Right forelimb (tissue), 1 donor: ENCODE results near the gene CPNE5.
"Not testable (repeated sequence)": the region's sequence is repeated elsewhere in the genome, so short reads cannot be mapped to it uniquely, and the experiment has no call there.

Experiments
- DNase-seq: peaks from one replicate; pipeline ENCODE4 v3.0.0-alpha.2; 2018

Gene CPNE5

DNA sequence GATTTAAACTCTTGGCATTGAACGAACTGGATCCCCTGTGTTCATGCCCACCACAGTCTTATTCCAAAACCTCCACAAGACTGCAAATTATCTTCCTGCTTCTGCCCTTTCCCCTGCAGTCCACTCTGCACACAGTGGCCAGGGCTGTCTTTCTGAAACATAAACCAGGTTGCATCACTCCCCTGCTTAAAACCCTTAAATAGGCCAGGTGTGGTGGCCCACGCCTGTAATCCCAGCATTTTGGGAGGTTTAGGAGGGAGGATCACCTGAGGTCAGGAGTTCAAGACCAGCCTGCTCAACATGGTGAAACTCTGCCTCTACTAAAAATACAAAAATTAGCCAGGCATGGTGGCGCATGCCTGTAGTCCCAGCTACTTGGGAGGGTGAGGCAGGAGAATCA is 26.2 kb downstream of the CPNE5 start:
- not testable (repeated sequence) for DNase-seq

DNA sequence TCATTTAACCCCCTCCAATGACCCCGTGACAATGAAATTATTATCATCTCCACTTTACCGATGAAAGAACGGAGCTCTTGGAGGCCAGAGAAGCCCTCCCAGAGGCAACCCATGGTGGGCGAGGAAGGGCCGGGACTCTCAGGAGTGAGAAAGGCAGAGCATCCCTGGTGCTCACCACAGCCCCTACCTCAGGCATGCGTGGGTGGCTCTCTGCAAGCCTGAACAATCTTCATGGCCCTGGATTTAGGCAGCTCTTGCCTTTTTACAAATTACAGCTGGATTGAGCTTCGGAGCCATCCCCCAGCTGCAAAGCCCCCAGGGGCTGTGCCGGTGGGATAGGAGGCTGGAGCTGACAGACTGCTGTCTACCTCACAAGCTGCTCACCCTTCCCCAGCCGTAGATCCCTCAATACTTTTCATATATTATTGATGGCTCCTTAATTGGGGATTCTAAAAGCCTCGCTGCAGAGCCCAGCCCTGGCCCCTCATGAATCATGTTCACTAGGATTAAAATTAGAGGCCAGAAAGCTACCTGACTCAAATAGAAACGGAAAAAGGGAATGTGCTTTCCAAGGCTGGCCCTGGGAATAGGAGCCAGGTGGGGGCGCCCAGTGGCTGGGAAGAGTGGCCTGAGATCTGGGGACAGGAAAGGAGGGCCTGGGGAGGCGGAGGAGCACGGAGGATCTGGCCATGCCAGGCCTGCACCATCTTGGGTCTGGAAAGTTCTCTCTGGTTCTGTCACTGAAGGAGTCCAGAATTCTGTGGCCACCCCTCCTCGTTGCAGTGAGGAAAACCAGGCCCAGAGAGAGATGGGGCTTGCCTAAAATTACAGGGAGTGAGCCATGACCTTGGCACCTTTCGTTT is 29.1 kb downstream of the CPNE5 start:
- no peak for DNase-seq

DNA sequence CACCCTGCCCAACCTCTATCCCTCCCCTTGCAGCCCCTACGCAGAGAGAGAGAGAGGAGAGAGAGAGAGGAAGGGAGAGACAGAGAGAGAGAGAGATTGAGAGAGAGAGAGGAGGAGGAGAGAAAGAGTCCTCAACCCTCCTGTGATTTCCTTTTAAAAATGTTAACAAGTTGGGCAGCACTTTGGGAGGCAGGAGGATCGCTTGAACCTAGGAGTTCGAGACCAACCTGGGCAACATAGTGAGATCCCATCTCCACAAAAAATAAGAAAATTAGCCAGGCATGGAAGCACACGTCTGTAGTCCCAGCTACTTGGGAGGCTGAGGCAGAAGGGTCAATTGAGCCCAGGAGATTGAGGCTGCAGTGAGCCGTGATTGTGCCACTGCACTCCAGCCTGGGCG is 30.1 kb downstream of the CPNE5 start:
- no peak for DNase-seq

DNA sequence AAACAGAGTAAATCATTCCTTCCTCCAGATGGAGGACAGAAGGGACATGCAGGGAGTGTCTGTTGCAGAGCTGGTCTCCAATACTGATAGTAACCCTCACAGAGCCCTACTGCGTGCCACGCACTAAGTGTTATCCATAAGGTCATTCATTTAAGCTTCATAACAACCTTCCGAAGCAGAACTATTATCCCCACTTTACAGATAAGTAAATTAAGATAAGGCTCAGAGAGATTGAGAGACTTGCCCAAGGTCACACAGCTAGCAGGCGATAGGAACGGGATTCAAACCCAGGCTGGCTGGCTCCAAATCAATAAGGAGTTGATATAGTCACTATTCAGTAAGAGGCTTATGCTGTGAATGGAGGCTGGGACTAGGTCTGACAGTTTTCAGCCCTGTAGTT is 30.6 kb downstream of the CPNE5 start:
- no peak for DNase-seq

DNA sequence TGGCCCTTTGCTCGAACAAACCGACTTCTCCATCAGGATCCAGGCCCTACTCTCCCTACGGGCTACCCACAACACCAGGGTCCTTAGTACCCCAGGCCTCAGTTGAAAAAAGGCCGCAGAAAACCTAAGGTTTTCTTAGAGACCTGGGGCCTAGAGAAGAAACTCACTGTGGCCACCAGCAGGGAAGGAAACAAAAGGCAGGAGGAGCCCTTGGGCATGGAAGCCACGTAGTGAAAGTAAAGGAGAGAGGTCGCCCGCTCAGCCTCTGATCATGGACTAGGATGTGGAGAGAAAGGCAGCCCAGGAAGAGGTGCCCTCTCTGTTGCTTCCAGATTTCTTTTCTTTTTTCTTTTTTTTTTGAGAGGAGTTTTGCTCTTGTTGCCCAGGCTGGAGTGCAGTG is 31.5 kb downstream of the CPNE5 start:
- no peak for DNase-seq

DNA sequence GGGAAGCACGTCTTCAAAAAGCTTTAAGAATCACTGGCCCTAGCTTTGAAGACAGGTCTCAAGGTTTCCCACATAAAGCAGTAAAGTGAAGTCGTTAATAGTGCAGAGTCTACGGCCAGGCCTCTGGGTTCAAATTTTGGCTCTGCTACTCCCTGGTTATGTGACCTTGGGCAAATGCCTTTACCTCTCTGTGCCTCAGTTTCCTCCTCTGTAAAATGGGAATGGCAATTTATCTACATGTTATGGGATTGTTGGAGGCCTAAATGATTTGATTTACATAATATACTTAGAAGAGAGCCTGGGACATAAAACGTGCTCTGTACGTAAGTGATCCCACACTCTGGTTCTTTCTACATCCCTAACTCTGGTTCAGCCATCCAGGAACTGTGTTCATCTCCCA is 32.1 kb downstream of the CPNE5 start:
- no peak for DNase-seq

DNA sequence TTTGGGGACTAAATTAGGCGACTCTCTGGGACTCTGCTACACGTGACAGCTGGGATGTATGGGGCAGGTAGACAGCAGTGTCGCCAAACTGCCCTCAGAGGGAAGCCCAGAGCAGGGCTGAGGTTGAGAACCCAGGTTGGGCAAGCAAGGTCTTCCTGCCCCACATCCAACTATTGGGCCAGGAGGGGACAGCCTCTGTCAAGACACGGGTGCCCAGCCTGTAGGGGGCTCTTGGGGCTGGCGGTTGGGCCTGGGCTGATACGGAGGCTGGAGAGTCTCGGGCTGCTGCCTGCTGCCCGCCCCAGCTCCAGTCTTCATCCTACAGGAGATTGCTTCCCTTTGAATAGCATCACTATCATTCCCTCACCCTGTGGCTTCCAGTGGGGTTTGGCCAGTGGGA is 33.3 kb downstream of the CPNE5 start:
- no peak for DNase-seq

DNA sequence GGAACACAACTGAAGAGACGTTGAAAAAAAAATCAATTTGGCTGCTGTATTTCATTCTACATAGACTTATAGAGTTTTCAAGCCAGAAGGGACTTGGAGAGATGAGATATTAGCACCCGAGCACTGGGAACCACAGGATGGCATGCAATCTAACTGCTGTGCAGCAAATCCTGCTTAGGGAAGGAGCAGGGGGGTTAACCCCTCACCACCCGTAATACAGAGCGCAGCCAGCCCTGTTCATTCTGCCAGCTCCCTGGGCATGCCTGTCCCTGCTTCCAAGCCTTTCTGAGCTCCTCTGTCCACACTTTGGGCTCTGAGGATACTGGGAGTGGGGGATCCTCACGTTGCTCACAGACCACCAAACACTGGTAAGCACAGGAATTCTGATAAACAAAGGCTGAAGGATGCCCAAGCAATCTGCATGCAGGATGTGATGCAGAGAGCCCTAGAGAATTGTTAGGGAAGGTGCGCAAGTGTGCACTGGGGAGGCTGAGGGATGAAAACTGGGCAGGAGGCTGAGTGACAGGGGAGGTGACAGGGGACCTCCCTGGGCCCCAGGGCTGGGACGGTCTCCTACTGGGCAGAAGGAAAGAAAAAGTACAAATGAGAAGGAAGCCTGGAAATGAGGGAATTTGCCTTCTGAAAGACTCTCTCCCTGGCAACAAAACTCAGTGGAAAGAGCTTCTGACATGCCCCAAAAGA is 34.0 kb downstream of the CPNE5 start:
- DNase-seq, result no peak

DNA sequence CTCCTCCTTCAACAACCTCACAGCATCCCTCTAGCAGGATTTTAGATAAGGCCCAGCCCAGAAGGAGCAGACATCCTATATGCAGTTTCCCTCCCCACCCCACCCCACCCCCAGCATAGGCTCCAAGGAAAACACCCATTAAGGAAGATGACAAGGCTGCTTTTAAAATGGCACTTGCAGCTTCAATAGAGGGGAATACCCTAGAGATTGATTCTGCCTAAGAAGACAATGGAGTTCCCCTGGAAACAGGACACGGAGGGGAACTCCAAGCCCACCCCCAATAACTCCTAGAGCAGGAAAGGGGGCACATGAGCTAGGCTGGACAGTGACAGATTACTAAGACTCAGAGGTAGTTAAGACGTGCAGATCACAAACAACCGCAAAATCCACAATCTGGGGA is 34.7 kb downstream of the CPNE5 start:
- no peak for DNase-seq

DNA sequence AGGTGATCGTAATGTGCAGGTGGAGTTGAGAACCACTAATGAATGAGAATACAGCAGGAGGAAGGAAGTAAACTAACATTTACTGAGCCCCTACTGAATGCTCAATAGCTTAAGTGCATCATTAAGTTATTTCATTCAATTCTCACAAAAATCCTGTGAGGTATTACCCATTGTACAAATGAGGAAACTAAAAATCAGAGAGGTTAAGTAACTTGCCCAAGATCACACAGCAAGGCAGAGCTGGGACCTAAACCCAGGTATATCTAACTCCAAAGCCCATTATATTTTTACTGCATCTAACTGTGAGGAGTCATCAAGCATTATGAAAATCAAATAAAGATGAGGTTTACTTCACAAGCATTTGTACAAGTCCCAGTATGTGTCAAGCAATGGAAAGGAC is 35.3 kb downstream of the CPNE5 start:
- DNase-seq, result no peak

DNA sequence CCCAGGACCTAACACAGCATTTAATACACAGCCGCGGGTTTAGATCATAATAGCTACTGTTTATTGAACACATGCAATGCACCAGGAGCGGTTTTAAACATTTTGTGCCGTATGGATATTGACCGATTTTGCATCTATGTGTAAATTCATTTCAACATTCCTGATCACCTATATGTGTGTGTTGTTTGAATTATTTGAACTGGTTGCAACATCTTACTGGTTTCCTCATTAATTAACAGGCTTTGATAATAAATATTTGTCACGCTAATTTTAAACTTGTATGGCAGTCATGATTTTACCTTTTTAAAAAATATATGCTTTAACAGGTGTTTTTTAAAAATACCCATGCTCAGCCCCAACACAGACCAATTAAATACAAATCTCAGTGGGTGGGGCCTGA is 35.8 kb downstream of the CPNE5 start:
- no peak for DNase-seq

DNA sequence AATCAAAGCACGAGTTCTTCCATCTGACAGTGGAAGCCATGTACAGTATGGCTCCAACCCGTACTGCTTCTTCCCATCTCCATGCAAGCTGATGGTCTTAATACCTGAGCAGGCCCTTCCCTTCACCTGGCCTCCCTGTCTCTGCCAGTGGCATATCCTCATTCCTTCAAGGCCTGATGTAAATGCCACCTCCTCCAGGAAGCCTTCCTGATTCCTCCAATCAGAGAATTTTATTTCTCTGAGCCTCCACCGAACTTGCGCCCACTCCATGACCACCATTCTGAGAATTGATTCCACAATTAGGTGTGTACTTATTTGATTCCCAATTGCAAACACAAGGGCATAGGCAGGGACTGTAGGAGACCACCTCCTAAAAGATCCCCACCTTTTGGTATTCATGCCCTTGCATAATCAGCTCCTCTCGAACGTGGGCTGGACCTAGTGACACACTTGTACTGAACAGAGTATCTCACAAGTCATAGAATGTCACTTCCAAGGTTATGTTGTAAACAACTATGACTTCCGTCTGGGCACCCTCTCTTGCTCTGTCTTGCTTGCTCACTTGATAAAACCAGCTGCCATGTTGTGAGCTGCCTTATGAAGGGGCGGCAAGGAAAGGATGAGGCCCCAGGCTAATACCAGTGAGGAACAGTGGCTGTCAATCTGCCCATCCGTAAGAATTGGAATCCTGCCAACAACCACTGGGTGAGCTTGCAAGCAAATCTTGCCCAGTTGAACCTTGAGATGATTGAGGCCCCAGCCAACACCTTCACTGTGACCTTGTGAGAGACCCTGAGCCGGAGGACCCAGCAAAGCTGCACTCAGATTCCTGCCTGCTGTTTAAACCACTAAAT is 38.8 kb downstream of the CPNE5 start:
- no peak for DNase-seq

DNA sequence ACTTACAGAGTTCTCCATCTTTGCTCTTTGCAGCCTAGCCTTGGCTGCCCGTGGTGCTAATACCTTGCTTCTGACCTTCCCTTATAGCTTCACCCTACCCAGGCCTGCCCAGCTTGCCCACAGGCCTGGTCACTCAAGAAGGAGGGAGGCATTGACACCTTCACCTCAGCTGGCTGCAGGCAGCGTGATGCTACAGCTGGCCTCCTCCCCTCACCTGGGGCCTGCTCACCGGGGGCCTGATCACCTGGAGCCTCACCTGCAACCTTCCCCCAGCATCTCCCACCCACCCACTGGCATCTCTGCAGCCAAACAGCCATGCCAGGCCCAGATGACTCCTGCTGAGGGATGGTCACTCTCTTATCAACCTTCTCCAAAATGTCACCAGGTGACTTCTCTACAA is 40.4 kb downstream of the CPNE5 start:
- no peak for DNase-seq

DNA sequence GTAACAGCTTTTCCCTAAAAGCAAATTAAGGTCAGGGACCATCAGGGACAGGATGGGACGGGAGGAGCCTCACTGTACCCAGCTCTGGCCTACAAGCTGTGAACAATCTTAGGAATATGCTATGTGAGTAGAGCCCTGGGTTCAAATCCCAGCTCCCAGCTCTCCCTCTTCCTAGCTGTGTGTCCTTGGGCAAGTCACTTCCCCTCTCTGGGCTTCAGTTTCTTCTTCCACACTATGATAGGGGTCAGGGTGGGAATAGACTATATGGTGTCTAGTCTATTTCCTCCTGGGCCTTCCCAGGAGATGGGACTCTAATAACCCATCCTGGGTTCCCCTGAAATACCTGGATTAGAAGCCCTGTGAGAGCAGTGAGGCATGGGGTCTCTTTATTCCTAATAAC is 41.6 kb downstream of the CPNE5 start:
- DNase-seq, result no peak

DNA sequence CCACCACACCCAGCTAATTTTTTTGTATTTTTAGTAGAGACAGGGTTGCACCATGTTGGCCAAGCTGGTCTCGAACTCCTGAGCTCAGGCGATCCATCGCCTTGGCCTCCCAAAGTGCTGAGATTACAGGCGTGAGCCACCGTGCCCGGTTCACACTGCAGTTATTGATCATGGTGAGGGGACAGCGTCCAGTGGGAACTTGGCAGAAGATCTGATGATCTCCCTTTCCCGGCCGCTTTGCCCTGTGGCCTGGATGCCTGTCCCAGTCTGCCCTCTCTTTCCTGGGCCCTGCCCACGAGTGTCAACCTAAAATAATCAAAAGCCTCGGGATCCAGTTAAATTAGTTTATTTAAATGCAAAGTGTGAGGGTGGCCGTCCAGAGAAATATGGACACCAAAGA is 42.2 kb downstream of the CPNE5 start:
- DNase-seq, result no peak

DNA sequence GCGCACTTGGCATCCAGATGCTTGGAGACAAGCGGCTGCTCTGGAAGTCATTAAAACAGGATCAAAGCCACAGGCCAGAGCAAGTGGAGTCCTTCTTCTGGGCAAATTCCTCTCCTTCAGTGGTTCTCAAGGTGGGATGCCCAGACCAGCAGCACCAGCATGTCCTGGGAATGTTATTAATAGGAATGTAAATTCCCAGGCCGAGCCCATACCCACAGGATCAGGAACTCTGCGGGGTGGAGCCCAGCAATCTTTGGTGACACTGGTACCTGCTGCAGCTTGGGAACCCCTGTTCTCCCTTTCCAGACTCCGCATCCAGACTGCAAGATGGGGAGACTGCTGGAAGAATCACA is 44.6 kb downstream of the CPNE5 start:
- DNase-seq, result no peak

DNA sequence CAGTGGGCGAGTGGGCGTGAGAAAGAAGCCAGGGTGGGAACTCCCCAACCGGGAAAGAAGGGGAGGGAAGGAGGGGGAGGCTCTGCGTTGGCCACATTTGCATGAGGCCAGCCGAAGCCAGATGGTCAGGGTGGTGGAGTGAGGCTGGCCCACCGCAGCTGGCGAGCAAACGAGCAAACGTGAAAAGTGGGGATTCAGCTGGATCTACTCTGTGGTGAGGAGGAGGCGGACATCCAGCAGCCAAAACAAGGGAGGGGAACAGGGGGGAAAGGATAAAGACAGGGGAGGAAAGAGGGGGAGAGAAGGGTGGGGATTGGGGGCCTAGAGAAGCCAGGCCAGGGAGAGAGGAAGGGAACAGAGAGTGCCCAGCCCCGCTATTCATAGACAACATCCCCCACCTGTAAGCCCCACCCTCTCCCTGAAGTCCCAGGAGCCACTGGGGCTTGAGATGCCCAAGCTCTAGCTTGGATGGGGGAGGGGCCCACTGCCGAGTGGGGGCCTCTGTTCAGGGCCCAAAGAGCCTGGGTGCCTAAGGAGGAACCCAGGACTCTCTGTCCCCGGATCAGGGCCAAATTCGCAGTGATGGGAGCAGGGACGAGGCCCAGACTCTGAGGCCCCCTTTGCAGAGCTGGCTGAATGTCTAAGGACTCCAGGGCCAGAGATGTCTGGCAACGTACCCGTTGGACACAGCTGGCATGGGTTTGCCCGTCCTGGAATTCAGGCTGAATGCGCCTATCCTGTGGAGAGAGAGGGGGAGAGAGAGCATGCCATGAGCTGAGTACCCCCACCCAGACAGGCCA is 45.1 kb downstream of the CPNE5 start:
- peak; percentile 69 for DNase-seq

DNA sequence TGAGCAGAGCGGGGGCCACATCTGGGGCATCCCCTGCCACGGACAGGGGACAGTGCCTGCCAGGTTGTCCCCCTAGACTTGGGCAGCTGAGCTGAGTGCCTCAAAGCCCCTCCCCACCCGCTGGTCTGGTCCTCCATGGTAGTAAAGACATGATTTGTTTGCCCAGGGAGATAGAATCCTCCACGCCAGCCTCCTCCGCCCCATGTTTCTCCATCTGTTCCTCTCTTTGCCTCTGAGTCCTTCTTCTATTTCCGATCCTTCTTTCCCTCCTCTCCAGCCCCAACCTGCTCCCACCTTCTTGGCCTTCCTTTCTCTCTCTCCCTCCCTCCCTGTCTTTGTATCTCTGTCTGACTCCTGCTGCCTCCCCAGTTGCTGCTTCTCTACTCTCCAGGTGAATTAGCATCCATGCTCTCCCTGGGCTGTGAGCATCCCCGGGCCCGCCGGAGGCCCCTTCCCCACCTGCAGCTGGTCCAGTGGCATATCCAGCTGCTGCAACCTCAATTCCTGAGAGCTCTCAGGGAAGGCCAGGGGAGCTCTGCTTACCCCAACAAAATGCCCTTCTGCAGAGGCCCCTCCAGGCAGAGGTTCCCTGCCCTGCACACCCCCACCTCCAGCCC is 45.8 kb downstream of the CPNE5 start:
- DNase-seq, result no peak

DNA sequence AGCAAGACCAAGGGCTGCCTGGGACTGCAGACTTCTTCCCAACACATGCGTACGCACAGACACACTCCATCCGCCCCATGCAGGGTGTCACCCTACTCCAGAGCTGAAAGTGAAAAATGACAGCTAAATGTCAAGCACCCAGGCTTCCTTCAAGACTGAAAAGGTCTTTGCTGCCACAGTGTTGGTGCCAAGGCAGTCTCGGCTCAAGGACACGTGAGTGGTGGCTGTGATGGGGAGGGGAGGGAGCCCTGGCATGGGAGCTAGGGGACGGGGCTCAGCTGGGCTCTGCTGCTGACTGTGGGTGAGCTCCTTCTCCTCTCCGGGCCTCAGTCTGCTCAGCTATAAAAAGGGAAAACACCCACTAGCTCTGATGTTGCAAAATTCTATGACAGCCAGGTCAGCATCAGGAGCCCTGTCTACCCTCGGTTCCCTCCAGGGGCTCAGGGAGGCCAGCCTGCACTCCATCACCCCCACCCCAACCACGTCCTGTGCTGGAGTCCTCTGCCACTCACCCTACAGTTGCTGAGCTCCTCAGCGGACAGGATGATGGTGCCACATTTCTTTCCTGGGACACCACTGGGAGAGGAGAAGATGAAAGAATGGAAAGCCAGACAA is 47.6 kb downstream of the CPNE5 start:
- DNase-seq, result no peak

DNA sequence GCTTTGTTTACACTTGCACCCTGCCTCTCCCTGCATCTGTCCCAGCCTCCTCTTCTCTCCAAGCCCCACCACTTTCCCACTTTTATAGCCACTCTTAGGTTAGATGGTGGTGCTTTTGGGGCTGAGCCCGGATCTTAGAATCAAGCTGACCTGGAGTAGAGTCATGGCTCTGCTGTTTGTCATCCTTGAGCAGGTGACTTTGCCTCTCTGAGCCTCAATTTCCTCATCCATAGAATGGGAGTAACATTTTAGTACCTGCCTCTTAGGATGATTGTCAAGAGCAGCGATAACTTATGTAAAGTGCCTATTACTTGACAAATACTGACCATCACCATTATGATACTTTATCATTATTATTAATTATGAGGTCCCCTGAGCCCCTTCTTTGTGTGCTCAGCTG is 48.2 kb downstream of the CPNE5 start:
- DNase-seq, result no peak

DNA sequence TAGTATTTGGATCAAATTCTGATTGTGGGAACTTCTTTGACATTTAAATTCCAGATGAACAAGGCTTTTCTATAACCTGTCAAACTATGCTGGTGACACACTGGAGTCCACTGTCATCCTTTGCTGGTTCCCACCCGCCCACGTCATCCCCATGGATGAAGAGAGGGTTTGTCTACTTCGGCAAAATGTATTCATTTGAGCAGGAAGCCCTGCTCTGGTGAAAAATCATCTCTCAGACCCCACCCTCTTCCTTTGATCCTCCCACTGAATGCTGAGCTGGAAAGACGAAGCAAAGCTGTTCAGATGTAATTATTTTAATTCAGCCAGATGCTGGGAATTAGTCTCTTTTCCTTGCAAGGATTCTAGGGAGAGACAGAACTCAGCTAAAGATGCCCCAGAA is 50.5 kb downstream of the CPNE5 start:
- no peak for DNase-seq

DNA sequence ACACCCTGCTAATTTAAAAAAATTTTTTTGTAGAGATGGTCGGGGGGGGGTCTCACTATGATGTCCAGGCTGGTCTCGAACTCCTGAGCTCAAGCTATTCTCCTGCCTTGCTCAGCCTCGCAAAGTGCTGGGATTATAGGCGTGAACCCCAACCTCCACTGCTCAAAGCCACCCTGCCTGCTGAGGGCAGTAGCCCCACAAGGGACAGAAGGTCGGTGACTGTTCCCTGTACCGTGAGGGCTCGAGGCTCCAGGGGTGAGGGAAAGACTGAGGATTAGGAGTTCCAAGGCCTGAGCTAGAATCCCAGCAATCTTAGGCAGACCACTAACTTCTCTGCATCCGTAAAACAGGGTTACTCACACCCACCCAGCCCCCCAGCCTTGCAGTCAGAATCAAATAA is 51.1 kb downstream of the CPNE5 start:
- no peak for DNase-seq
